Peyer's patch (tissue), 4 donors: Measurements from ENCODE around the gene SLC9A7.

Source experiments
- CTCF ChIP-seq, 6 experiments: fragments of 450-650 bp in 4 of 6; fragments of 200-600 bp in 2 of 6; sonication (generic) in 1 of 6; IDR thresholded peaks; one replicate each; pipeline ENCODE4 v1.5.1; 2017 to 2019; ENCODE audit warnings: antibody characterized with exemption in 6 of 6, mild to moderate bottlenecking in 3 of 6, moderate library complexity in 1 of 6
- POLR2A ChIP-seq, 2 donors: fragments of 450-650 bp; IDR thresholded peaks; one replicate each; pipeline ENCODE4 v1.5.1; 2017; ENCODE audit warnings: antibody characterized with exemption in 2 of 2, mild to moderate bottlenecking in 2 of 2, moderate library complexity in 2 of 2

- no peak for TF ChIP-seq CTCF (IDR thresholded peaks at IDR 0.05)
- TF ChIP-seq POLR2A (IDR thresholded peaks at IDR 0.05): no peak
These were observed 134.7 kb downstream of the SLC9A7 start for GRCh38 chrX:46624090-46624786.
